ENCODE measurements around the gene TVP23A. TPM values are rescaled to one million over a fixed set of nuclear protein-coding genes. Genes with fewer than 3 reads are reported as not detected.

TVP23A gene
- total RNA-seq, 1 experiment from 2014 or later: 3.1 TPM

GRCh38 chr16:10846213-10846998 is 27.8 kb upstream of the TVP23A start:
- Histone ChIP-seq H3K4ac (ENCODE audit: low read depth, low read length) (no peak overlapping the region), H2AFZ (ENCODE audit: low read length) (no peak overlapping the region), H3T11ph (ENCODE audit: low read length) (no peak overlapping the region), H3K18ac (ENCODE audit: insufficient read length, low read depth, low read length) (no peak overlapping the region), H3K4me1 (ENCODE audit: insufficient read depth, low read length) (no peaks in the 10 kb centered on the region), H3K4me2 (ENCODE audit: insufficient read depth, insufficient read length, low read length) (no peak overlapping the region), H3K23me2 (ENCODE audit: insufficient read length, low read depth, low read length, poor library complexity, severe bottlenecking) (no peaks in the 10 kb centered on the region), H4K5ac (ENCODE audit: insufficient read length, low read depth, low read length) (no peak overlapping the region), H3K27ac (ENCODE audit: insufficient read length, low read depth, low read length) (no peak overlapping the region), H2BK5ac (ENCODE audit: insufficient read length, low read length) (no peak overlapping the region), H3K27me3 (ENCODE audit: insufficient read depth, low read length) (no peaks in the 10 kb centered on the region), H3K79me1 (ENCODE audit: insufficient read depth, low read depth, low read length, poor library complexity, severe bottlenecking) (no peaks in the 10 kb centered on the region), H2AK5ac (ENCODE audit: insufficient read length, low read length) (no peak overlapping the region), H4K91ac (ENCODE audit: insufficient read length, low read depth, low read length) (no peak overlapping the region), H2BK120ac (ENCODE audit: low read depth, low read length, poor library complexity, severe bottlenecking) (no peak overlapping the region), H3K23ac (ENCODE audit: insufficient read length, low read depth, low read length) (no peak overlapping the region), H3K56ac (ENCODE audit: insufficient read length, low read depth, low read length) (no peak overlapping the region), H2BK12ac (ENCODE audit: insufficient read length, low read depth, low read length) (no peak overlapping the region), H3K9me3 (ENCODE audit: control insufficient read depth, low read depth, low read length) (no peaks in the 10 kb centered on the region), H4K8ac (replicated peaks; ENCODE audit: insufficient read length, low read depth, low read length) (no peak overlapping the region), H2BK20ac (ENCODE audit: low read depth, low read length, poor library complexity, severe bottlenecking) (no peak overlapping the region), H3K9ac (ENCODE audit: extremely low read depth, insufficient read length, low read length) (no peak overlapping the region), H3K14ac (ENCODE audit: insufficient read depth, low read length) (no peak overlapping the region), H3K79me2 (ENCODE audit: insufficient read depth, low read length) (no peaks in the 10 kb centered on the region), H2BK15ac (ENCODE audit: low read depth, low read length) (no peak overlapping the region), H4K20me1 (ENCODE audit: control insufficient read depth, insufficient read depth, insufficient read length) (no peaks in the 10 kb centered on the region)
- no peaks in the 10 kb centered on the region for H3K9me3 Mint-ChIP-seq
- DNase-seq: no peak
- H3K4me1 Mint-ChIP-seq: 0 out of 4 replicates have a peak, but pooled peaks cover 0 to 2% of the 10 kb centered on the region in 2 experiments
- no CpG with 5 or more reads among the region's 14 CpGs for WGBS (ENCODE audit: extremely low coverage, insufficient read length, low lambda C conversion rate)
- no peaks in the 10 kb centered on the region for H3K36me3 Mint-ChIP-seq (ENCODE audit: insufficient read depth in 1 of 3, low read depth in 3 of 3)
- H3K27ac Mint-ChIP-seq: peak overlapping the region in 1 of 3 experiments; percentile 59; a peak in 1 of 7 replicates
- TF ChIP-seq CTCF (conservative IDR thresholded peaks at IDR 0.05): no peak
- H3K27me3 Mint-ChIP-seq (ENCODE audit: low read depth): peaks cover 7% of the 10 kb centered on the region
- no peak overlapping the region for H3K4me3 Mint-ChIP-seq
